HG02610 (cell line): ENCODE measurements around the gene HSPB1.
"Not testable (repeated sequence)": the region's sequence is repeated elsewhere in the genome, so short reads cannot be mapped to it uniquely, and the experiment has no call there.

Experiments used
- ATAC-seq: cut with Tn5 transposase; IDR thresholded peaks from one replicate; pipeline ENCODE4 v1.9.1; 2021; ENCODE audit warnings: mild to moderate bottlenecking, moderate library complexity; ENCODE audit not compliant: unreplicated experiment

The HSPB1 gene

DNA sequence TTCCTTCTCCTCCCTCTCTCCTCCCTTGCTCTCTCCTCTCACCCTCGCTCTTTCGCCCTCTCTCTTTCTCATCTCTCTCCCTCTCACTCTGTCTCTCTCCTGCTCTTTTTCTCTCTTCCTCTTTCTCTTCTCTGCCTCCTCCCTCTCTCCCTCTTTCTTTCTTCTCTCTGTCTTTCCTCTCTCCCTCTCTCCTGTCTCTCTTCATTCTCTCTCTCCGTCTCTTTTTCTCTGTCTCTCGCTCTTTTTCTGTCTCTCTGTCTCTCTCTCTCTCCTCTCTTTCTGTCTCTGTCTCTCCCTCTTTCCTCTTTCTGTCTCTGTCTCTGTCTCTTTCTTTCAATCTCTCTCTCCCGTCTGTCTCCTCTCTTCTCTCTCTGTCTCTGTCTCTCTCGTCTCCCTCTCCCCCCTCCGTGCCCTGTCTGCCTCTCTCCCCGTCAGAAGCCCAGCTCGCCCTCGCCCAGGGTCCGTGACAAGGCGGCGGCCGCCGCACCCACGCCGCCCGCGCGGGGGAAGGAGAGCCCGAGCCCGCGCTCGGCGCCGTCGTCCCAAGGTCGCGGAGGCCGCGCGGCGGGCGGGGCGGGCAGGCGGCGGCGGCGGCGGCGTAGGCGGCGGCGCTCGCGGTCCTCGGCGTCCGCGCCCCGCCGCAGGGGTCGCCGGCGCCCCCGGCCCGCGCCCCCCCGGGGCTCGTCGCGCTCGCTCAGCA lies 21.3 kb upstream of the HSPB1 start:
- ATAC-seq, result no peak

DNA sequence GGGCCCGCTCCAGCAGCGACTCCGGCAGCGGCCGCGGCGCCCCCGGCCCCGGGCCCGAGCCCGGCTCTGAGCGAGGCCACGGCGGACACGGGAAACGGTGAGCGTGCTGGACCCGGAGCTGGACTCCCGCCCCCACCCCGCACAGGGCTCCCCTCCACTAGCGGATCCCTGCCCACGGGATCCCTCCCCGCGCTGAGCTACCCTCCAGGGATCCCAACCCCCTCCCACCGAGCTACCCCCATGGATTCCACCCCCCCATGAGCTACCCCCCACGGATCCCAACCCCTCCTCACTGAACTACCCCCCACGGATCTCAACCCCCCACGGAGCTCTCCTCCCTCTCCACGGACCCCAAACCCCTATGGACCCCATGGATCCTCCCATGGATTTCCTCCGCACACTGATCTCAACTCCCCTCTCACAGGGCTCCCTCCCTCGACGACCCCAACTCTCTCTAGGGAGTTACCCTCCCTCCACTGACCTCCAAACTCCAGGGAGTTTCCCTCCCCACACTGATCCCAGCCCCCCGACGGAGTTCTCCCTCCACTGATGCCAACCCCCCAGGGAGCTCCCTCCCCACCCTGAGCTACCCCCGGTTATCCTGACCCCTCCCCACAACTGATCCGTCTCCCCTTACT lies 20.6 kb upstream of the HSPB1 start:
- no peak for ATAC-seq

DNA sequence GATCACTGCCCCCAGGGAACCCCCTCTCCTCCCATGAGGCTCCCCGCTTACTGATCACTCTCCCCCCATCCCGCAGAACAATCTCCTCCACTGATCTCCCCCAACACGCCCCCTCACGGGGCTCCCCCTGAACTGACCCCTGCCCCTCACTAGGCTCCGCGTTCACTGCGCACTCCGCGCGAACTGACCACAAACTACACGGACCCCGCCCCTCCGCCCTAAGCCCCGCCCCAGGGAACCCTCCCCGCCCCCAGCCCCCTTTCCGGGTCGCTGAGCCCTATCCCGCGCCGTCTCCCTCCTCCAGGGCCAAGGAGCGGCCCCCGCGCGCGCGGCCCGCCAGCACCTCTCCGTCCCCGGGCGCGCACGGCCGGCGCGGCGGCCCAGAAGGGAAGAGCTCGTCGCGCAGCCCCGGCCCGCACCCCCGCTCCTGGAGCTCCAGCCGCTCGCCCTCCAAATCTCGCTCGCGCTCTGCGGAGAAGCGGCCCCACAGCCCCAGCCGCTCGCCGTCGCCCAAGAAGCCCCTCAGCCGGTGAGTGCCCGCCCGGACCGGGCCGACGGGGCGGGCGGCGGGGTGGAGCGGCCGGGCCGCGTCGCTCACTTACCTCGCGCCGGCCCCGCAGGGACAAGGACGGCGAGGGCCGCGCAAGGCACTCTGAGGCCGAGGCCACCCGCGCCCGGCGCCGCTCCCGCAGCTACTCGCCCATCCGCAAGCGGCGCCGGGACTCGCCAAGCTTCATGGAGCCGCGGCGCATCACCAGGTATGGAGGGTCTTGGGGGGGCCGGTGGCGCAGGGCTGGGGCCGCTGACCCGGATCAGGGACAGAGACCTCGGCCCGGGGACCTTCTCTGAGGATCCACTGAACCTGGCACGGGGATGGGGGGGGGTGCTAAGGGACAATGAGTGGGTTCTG lies 19.9 kb upstream of the HSPB1 start:
- no peak for ATAC-seq

DNA sequence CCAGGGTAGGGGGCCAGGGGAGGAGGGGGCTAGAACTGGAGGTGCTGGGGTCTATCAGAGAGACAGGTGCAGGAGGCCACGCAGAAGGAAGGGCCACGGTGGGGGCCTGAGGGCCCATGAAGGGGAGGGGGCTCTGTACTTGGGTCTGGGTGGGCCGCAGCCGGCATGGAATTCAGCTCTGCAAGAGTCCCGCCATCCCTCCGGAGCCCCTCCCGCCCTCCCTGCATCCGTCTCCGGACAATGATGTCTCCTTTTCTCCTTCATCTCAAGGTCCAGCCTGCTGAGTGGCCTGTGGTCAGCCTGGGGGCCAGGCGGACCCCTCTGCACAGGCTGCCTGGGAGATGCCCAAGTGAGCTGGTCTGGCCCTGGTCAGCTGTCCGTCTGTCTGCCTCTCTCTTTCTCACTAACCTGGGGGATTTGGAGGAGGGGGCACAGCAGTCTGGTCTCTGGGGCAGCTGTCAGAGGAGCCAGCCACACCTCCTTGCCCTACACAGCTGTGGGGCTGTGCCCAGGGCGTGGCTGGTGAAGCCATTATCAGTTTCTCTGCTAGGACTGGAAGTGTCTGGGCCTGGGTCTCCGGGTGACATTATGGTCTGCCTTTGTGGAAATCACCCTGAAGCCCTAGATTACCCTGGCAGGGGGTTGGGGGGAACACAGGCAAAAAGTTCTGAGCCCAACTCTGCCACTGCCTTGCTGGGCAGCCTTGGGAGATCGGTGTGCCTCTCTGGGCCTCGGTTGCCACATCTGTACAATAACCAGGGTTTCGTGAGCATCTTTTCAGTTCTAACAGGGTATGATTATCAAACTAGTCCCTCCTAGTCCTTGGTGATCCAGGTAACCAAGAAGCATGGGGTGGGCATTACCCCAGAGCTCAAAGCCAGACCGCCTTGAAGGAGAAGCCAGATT lies 19.0 kb upstream of the HSPB1 start:
- ATAC-seq, result no peak

DNA sequence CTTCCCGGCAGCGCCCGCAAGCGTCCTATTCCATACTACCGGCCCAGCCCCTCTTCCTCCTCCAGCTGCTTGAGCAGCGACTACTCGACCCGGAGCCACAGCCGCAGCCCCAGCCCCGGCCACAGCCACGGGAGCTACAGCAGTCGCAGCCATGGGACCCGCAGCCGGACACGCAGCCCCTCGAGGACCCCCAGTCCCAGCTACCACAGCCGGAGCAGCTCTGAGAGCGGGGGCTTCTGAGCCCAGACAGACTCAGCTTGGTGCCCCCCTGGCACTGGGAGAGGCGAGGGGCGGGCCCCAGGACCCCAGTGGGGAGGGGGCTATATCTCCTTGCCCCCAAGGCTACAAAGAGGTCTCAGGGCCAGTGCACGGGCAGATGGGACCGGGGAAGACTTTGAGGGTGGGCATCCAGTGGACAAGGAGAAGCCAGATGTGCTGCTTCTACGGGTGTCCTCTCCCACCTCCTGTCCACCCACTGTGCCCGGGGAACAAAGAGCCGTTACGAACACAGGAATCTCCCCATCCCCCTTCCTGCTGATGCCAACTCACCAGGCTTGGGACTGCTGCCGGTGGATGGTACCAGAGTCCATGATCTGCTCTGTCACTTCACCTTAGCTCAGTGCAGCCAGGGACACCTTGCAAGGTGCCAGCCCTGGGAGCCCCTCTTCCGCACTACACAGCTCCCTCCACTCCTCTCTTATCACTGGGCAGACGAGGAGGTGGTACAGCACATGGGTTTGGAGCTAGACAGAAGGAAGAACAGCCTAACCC lies 16.7 kb upstream of the HSPB1 start:
- no peak for ATAC-seq

DNA sequence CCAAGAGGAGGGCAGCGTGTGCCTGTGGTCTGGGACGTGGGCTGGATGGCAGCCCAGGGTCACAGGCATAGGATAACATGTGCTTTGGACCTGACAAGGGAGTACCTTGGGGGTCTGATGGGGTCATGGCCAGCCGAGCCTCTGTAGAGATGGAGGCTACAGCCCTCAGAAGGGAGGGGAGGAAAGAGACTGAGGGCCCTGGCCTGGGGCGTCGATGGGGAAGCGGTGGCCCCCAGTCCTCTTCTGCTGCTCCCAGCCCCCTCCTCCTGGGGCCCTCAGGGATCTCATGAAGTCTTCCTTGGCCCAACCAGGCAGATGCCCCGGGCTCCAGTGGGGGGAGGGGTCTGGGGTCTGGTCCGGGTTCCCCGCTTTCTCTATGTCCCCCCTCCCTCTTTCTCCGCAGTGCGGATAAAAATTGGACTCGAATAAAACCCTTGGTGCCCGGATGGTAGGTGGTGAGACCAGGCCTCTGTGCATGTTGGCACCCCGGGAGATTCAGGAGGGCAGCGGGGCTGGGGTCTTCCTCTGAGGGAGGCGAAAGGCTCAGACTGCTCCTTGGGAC lies 15.6 kb upstream of the HSPB1 start:
- ATAC-seq, result no peak

DNA sequence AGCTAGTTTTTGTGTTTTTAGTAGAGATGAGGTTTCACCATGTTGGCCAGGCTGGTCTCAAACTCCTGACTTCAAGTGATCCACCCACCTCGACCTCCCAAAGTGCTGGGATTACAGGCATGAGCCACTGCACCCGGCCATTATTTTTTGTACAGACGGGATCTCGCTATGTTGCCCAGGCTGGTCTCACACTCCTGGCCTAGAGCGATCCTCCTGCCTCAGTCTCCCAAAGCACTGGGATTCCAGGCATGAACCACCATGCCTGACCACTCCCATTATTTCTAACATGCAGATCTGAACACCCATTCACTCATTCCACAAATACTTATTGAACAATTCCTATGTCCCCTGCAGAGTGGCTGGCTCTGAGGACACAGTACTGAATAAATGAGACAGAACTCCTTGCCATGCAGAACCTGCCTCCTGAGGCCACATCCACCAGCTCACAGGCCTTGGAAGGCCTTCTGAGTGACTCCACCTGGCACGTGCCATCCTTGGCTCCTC lies 11.6 kb upstream of the HSPB1 start:
- ATAC-seq, result not testable (repeated sequence)

DNA sequence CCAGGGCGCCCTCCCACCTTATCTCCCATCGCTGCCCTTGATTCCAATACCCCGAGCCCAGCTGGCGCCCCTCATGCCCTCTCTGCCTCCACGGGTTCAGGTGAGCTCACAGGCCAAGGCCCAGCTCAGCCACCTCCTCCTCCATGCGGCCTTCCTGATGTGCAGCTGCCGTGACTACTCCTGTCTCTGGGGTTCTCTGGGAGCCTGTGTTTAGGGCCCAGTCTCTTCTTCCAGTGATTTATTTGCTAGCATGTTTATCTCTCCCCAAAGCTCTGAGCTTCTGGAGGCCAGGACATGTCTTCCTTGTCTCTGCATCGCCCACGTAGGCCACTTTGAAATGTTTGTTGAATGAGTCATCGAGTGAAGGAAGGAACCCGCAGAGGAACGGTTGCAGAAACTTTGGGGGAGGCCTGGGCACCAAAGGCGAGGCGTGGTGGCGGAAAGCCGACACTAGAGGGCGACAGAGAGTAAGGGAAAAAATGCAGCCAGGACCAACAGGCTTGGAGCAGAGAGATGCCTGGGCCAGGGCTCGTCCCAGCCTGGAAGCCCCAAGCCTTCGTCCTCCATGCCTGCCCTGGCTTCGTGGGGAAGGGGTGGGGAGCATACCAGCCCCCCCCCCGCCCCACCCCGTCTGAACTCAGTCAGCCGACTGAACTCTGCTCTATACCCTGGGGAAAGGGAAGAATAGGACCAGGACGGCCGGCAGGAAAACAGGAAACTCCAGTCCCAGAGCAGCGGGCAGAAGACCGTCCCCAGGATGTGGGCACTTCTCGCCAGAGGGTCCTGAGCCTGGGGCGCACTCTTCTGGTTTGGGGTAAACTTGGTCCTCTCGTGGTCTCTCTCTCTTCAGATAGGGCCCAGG lies 10.9 kb upstream of the HSPB1 start:
- ATAC-seq, result peak; percentile 76

DNA sequence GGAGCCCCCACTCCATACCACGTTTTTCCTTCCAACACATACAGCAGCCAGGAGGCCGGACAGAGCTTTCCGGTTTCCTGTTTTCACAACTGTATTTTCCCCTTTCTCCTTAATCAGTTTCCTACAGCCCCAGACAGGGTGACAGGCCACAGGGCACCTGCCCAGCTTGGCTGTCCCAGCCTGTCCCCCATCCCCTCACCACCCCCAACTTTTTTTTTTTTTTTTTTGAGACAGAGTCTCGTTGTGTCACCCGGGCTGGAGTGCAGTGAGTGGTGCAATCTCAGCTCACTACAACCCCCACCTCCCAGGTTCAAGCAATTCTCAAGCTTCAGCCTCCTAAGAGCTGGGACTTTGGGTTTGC lies 10.3 kb upstream of the HSPB1 start:
- ATAC-seq, result peak; percentile 15

DNA sequence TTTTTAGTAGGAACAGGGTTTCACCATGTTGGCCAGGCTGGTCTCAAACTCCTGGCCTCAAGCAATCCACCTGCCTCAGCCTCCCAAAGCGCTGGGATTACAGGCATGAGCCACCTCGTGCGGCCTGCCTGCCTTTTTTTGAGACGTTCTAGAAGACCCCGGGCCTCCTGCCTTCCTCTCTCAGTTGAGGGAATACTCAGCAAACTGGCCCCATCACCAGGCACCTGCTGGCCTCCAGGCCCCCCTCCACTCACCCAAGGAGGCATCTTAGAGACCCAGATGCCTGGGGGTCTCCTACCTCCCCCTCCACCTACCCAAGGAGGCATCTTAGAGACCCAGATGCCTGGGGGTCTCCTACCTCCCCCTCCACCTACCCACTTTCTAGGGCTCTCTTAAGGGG lies 9.6 kb upstream of the HSPB1 start:
- ATAC-seq, result not testable (repeated sequence)

DNA sequence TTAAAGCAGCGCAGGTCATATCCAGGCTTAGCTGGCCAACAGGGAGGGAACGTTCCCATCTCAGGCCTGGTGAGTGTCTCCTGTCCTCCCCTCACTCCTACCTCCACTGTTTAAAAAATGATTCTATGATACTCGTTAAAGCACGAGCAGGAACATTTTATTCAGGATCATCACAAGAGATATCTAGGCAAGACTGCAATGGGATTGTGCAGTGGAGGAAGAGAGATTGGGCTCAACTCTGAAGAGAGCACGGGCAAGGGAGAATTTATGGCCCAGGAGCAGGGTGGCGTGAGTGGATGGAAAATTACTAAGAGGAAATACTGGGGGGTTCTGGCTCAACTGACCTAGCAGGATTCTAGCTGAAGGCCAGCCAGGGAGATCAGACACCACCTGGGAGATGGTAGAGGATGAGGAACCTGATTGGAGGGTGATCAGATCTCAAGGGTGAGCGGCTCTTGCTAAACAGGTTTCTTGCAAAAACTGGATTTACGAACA lies 9.0 kb upstream of the HSPB1 start:
- no peak for ATAC-seq

DNA sequence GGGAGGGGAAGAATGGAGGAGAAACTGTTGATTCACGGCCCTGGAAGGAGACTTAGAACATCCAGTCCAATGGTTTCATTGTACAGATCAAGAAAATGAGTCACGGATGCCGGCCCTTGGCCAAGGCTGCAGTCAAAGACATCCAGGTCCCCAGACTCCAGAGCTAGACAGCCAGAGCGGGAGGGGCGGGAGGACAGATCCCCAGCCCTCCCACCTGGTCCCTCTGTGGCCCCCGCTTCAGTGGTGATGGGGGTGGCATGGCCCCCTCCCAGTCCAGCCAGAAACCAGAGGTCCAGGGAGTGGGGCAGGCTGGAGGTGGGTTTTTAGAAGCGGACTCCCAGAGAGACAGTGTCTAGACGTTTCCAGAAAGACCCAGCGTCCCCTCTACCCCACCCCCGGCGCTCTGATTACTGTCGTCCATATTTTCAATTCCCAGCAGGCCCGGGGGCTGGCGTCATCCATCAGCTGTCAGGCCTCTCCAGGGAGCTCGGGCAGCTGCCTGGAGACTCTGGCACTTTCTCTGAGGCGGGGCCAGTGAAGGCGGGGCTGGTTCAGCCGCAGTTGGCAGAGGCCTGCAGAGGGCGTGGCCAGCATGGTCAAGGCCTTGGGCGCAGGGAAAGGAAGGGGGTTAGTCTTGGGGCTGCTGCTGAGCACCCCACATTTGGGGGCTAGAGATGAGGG lies 8.0 kb upstream of the HSPB1 start:
- ATAC-seq, result no peak

DNA sequence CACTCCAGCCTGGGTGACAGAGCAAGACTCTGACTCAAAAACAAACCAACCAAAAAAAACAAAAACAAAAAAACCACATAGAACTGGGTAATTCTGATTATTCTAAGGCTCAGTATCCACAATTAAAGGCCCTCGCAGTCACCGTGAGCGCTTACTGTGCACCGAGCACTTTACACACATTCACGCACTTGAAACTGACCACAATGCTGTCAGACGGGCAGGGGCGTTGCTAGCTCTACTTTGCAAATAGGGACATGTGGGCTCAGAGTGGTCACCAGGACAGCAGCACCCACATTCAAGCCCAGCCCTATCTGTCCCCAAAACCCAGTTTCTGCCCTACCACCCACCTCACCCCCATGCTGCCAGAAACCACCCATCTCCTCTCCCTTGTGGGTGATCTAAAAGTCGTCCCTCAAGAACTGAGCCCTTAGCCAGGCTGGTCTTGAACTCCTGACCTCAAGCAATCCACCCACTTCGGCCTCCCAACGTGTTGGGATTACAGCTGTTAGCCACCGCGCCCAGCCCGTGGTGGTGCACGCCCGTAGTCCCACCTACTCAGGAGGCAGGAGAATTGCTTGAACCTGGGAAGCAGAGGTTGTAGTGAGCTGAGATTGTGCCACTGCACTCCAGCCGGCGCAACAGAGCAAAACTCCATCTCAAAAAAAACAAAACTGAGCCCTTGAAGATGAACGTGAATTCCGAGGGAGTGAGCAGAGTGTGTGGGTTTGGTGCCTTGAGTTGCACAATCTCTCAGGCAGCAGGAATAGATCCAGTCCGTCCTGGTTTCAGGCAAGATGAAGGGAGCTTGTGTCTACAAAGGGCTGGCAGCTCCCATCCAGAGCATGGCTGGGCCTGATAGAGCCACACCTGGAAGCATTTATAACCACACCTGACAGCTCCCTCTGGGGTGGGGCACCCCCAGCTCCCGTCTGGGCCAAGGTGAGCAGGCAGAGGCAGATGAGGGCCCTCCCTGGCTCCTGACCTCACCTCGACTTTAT lies 5.4 kb upstream of the HSPB1 start:
- ATAC-seq, result no peak

DNA sequence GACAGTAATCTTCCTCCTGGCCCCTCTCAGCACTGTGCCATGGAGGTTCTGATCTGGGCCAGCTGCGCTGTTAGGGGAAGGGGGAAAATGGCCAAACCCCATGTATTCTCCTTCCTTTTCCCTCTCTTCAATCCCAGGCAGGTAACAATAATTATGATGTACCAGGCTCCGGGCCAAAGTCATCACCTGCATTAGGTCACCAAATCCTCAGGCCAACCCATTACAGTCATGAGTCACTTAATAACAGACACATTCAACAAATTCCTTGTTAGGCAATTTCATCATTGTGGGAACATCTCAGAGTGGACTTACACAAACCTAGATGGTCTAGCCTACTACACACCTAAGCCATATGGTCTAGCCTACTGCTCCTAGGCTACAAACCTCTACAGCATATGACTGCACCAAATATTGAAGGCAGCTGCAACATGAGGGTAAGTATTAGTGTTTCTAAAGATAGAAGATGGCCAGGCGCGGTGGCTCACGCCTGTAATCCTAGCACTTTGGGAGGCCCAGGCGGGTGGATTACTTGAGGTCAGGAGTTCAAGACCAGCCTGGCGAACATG lies 2.2 kb upstream of the HSPB1 start:
- ATAC-seq, result no peak

DNA sequence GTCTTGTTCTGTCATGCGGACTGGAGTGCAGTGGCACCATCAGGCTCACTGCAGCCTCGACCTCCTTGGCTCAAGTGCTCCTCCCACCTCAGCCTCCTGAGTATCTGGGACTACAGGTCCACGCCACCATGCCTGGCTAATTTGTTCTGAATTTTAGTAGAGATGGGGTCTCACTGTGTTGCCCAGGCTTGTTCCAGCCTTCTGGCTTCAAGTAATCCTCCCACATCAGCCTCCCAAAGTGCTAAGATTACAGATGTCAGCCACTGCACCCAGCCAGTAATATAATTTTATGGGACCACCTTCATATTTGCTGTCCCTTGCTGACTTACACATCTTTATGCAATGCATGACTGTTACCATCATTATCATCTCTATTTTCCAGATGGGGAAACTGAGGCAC lies 1.5 kb upstream of the HSPB1 start:
- no peak for ATAC-seq
